Stimulated activated CD8-positive, alpha-beta memory T cell treated with anti-CD3 and anti-CD28 coated beads, Interleukin-2, amount 100 ng/mL, for 1 hour (primary cell): ENCODE results near the gene PLEKHG3.
"Not testable (repeated sequence)": the region's sequence is repeated elsewhere in the genome, so short reads cannot be mapped to it uniquely, and the experiment has no call there.

ENCODE experiments used
- DNase-seq, 2 donors: peaks; one replicate each; pipeline ENCODE4 v3.0.0-alpha.2; 2020; ENCODE audit warnings: low read depth in 2 of 2

PLEKHG3 gene

DNA sequence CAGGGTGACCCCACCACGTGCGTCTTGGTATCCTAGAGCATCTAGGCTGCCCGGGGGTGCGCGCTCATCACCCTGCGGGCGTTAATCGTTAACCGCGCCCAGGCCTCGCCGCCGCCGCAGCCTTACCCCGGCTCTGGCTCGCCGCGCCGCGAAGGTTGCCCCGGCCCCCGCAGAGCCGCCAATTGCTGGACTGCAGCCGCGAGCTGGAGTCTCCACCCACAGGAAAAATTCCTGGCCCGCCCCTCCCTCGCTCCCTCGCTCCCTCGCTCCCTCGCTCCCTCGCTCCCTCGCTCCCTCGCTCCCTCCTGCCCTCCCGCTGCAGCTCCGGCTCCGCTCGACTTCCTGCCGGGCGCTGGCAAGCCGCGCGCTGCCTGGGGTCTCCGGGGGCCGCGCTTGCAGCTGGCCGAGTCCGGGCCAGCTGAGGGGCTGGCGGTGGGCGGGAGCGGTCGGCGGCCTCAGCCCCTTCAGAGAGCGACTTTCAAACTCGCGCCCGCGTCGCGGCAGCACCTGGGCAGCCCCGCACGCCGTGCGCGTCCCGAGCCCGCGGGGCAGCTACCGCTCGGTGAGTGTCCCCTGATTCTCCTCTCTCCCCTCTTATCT, at the start of gene PLEKHG3:
Gene PLEKHG3 (plus strand): TSS at position 282 of the 600 bp plus-strand sequence. CDS start 23,208 bp downstream, outside the sequence.
- no peak for DNase-seq

DNA sequence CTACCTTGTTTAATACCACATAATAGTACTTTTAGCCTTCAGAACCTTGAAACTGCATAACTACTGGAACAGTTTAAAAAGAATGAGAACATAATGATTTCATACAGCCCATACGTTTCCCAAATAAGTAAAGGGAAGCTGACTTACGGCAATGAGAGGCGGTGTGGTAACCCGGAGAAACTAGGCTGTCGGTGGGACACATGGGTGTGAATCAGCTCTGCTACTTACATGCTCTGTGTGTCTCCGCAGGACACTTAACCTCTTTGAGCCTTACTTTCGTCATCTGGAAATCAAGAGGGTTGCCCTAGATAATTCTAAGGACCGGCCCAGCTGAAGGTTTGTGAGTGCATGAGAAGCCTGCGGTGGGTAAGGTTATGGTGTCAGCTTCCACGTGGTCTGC, 49.3 kb upstream of the PLEKHG3 start:
- DNase-seq = no peak

DNA sequence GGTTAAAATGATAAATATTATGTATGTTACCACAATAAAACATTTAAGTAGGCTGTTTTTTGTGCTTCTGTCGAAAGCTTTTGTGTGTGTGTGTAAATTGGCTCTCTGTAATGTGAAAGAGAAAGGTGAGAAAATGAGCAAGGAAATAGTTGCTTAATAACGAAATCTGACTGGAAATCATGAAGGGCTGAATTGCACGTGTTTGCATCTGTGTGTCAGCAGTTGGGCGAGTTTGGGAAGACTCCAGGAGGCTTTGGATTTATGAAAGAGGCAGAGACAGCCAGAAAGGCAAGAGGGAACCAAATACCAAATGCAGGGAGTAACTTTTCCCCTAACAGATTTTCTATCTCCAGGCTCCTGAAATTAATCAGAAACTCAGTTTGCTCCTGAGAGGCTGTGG, 47.2 kb upstream of the PLEKHG3 start:
- DNase-seq = no peak

DNA sequence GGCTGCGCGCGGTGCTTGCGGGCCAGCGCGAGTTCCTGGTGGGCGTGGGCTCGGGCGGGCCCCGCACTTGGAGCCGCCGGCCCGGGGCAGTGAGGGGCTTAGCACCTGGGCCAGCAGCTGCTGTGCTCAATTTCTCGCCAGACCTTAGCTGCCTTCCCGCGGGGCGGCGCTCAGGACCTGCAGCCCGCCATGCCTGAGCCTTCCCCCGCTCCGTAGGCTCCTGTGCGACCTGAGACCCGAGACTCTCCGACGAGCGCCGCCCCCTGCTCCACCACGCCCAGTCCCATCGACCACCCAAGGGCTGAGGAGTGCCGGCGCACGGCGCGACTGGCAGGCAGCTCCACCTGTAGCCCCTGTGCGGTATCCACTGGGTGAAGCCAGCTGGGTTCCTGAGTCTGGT, 46.0 kb upstream of the PLEKHG3 start:
- DNase-seq = no peak

DNA sequence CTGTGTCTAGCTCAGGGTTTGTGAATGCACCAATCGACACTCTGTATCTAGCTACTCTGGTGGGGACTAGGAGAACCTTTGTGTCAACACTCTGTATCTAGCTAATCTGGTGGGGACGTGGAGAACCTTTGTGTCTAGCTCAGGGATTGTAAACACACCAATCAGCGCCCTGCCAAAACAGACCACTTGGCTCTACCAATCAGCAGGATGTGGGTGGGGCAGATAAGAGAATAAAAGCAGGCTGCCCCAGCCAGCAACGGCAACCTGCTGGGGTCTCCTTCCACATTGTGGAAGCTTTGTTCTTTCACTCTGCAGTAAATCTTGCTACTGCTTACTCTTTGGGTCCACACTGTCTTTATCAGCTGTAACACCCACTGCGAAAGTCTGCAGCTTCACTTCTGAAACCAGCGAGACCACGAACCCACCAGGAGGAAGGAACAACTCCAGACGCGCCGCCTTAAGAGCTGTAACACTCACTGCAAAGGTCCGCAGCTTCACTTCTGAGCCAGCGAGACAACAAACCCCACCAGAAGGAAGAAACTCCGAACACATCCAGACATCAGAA, 45.4 kb upstream of the PLEKHG3 start:
- DNase-seq = not testable (repeated sequence)

DNA sequence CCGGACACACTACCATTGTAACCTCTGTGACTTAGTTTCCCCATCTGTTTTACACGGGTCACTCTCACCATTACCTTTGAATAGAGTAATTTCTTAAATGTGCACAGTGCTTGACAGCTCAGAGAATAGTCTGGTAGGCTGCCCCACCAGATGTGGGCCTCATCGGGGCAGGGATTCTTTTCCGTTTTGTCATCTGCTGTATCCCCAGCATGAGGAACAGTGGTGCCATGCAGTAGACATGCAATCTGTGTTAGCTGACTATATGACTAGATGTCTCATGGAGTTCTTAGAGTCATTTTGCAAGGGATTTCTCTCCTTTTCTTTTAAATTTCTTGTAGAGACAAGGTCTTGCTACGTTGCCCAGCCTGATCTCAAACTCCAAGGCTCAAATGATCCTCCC, 44.9 kb upstream of the PLEKHG3 start:
- DNase-seq = no peak

DNA sequence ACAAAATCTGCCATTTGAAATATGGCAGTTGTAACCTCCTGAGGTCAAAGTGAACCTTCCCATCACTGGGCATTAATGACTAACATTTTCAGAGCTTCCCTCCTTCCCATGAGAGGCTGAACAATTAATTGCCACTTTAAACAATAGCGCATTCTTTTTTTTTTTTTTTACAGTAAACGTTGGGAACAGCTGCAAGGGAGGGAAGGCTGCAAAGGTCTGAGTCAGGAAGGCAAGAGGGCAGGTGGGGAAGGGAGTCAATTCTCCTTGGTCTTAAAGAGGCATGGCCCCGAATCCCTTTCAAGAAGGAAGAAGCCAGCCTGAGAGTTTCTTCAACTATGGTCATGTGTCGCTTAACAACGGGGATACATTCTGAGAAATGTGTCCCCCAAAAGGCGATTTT, 41.0 kb upstream of the PLEKHG3 start:
- no peak for DNase-seq

DNA sequence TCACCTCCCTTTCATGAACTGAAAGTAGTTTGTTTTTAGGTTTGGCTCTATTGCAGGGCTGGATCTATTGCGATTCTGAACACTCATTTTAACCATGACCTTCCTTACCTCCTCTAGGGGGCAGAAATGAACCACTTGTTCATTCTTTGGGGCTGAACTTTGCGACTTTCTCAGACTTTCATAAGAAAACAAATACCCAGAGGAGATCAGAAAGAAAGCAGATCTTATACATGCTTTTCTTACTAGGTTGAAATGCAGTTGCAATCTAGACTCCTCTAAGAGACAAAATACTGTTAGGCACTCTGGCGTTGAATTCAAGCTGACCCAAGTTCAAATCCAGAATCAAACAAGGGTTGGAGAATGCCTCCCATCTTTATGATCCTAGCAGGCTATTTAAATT, 32.6 kb upstream of the PLEKHG3 start:
- DNase-seq = no peak

DNA sequence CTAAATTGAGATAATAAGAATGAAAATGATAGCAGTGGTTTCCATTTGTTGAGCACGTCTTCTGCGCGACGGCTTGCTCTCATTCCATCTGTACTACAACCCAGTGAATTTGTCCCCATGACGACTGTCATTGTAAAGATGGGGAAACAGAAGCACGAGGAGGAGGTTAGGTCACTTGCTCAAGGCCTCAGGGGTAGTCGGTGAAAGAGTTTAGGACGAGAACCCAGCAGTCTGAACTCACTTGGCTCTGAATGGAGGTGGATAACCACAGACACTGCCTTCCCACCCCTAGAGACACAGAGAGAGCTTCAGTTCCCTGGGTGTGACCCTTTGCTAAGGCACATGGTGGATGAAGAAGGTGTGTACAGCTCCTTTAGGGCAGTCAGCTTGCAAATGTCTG, 30.9 kb upstream of the PLEKHG3 start:
- no peak for DNase-seq

DNA sequence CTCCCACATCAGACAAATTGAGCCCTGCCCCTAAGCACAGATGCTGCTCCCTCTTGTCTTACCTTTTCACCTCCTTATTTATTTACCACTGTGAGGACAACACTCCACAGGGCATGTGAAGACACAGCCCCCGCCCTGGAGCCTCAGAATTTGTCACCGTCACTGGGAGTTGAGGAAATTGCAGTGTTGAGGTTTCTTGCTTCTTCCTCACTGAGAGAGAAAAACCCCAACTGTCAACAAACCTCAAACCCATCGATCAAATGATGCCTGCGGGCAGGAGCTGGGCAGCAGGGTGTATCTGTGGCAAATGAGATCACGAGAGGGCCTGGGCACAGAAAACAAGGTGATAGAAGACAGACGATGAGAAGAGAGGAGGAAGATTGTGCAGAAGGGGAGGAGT, 30.5 kb upstream of the PLEKHG3 start:
- DNase-seq = peak in 1 of 2 donors; percentile 5

DNA sequence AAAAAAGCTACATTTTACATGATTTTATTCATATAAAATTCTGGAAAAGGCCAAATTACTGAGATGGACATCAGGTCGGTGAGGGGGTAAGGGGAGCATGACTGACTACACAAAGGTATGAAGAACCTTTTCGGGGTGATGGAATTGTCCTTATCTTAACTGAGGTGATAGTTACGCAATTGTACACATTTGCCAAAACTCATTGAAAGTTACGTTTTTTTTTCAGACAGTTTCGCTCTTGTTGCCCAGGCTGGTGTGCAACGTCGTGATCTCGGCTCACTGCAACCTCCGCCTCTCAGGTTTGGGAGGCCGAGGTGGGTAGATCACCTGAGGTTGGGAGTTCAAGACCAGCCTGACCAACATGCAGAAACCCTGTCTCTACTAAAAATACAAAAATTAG, 29.4 kb upstream of the PLEKHG3 start:
- DNase-seq = no peak

DNA sequence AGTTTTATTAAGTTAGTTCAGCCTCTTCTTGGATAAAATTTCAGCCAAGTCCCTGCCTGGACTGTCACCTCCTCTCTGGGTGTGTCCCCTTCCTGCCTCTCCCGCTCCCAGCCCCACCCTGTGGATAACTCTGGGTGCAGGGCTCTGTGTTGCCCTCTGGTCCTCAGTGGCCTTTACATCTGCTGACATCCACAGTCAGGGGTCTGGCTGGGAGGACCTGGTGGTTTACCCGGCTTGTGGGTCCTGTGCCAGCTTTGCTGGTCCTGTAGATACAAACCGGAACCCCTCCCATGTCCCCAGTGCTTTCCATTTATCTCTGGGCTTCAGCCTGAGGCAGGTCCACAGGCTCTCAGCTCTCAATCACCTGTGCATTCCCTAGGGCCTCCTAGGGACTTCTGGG, 28.9 kb upstream of the PLEKHG3 start:
- DNase-seq = no peak

DNA sequence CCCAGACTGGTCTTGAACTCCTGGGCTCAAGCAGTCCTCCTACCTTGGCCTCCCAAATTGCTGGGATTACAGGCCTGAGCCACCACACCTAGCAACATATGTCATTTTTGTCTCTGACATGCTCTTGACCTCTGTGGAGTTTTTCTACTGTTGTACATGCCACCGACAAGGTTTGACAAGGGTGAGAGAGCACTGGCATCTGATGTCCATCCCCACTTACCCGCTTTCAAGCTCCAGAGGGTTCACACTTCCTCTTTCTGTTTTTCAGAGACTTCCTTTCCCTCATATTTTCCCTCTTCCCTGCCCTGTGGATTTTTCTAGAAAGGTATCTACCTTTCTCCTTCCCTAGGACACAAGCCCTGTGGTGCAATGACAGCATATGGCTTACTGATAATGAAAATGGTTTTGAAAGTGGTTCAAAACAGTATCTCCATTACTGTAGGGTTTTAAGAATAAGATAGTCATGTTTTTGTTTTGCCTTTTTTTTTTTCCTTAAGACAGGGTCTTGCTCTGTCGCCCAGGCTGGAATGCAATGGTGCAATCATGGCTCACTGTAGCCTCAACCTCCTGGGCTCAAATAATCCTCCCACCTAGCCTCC, 27.7 kb upstream of the PLEKHG3 start:
- no peak for DNase-seq

DNA sequence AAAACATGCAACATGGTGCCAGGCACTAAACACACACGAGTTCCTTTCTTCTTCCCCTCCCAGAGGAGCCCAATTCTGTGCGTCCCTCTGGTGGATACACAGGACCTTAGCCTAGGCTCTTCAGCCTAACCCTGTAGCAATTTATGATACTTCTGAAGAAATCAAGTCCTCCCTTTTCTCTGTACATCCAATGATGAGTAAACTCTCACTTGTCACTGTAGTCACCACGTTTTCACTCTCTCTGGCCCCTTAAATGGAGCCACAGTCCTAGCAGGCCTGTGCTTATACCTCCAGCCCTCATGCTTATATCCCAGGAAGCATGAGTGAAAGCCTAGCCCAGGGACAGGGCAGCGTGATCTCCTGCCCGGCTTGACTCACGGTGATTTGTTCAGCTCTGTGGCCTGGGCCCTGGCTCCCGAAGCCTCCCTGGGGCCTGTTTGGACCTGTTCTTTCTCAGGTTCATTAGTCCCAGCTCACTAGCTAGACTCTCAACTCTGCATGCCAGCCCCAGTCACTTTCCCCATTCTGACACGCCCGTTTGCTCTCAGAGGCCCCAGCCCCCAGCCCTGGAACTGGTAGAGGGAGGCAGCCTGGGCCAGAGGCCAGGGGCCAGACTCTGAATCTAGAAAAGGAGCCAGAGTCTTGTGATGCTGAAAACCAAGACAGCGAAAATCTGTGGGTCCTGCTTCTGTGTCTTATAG, 24.1 kb upstream of the PLEKHG3 start:
- no peak for DNase-seq

DNA sequence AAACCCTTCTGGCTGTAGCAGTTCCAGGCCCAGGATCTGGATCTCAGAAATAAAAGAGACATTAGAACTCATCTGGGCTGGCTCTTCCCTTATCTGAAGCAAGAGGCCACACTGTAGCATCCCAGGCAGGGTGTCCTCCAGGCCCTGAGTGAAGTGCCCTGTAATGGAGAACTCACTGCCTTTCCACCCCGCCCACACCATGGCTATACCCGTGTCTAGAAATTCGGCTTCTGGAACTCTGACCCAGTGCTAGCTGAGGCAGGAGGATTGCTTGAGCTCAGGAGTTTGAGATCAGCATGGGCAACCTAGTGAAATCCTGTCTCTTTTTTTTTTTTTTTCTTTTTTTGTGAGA, 23.5 kb upstream of the PLEKHG3 start:
- DNase-seq = no peak

DNA sequence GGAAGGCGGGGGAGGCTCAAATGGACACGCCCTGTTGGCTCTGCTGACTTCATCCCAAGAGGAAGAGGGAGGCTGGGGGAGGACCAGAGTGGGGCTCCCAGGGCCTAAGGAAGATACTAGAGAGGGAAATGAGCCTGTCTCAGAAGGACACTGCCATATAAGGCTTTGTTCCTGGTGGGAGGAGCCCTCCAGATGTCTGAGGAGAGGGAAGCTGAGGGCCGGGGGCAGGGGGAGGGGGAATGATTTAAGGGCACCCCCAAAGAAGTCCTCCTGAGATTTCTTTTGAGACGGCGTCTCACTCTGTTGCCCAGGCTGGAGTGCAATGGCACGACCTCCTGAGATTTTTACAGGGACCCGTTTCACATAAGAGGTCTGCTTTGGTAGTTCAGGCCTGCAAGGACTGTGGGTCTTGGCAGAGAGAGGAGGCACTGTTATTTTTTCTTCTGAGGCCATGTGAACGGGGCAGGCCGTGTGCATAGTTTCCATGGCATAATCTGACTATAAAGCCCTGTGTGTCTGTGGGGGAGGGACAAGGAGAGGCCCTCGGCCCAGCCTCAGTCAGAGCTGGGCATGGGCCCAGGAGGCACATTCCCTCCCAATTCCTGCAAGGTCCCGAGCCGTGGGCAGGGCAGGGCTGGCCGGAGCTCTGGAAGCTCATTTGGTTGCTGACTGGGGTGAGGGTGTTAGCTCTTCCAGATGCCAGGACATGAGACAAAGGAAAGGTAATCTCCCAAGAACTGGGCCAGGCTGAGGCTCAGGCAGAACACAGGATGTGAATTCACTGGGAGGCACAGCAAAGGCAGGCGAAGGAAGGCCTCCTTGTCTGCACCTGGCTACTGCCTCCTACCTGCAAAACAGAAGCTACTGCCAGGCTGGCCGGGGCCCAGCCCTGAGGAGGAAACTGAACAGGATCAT, 22.2 kb upstream of the PLEKHG3 start:
- DNase-seq = no peak

DNA sequence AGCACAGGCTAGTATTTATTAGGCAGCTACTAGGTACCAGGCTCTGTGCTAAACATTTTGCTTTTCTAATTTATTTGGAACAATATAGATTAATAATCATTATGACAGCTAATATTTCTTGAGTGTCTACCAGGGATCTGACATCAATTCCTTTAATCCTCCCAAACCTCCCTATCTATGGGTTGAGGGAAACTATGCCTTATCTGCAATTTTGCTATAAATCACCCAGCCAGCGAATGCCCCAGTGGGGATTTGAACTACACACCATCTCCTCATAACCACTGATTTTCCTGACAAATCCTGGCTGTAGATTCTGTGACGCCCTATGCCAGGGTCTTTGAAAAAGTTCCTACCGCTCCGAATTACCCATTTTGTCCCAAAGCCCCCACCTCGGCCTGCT, 21.4 kb upstream of the PLEKHG3 start:
- no peak for DNase-seq

DNA sequence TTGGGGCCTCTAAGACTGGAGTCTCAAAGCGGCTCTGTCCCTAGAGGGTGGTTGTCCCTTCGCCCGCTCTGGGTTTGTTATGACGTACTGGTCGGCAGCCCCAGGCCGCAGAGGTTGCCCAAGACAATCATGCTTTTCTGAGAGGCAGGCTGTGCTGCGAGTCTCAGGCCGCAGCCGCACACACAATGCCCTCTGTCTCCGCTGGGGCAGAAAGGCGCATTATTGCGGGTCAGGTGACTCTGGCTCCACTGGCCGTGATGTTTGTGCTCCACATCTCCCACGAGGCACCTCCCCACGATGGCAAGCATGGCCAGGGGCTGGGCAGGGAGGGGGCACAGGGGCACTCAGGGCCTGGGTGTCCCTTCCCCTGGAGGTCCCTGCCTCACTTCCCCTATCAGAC, 21.0 kb upstream of the PLEKHG3 start:
- DNase-seq = no peak

DNA sequence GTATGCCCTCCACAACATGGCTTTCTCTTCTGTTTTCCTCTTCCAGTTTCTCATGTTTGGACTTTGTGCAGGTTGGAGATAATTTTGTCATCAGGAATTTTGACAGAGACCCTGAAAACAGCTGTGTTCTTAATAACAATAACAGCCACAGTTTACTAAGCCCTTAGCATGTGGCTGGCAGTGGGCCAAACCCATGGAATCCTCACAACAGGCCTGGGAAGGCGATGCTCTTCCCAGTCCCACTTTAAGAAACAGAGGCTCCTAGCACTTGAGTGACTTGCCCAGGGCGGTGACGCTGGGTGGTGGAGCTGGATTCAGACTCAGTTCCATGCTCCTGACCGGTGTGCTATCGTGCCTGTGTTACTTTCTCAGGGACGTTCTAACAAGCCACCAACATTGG, 20.1 kb upstream of the PLEKHG3 start:
- DNase-seq = no peak

DNA sequence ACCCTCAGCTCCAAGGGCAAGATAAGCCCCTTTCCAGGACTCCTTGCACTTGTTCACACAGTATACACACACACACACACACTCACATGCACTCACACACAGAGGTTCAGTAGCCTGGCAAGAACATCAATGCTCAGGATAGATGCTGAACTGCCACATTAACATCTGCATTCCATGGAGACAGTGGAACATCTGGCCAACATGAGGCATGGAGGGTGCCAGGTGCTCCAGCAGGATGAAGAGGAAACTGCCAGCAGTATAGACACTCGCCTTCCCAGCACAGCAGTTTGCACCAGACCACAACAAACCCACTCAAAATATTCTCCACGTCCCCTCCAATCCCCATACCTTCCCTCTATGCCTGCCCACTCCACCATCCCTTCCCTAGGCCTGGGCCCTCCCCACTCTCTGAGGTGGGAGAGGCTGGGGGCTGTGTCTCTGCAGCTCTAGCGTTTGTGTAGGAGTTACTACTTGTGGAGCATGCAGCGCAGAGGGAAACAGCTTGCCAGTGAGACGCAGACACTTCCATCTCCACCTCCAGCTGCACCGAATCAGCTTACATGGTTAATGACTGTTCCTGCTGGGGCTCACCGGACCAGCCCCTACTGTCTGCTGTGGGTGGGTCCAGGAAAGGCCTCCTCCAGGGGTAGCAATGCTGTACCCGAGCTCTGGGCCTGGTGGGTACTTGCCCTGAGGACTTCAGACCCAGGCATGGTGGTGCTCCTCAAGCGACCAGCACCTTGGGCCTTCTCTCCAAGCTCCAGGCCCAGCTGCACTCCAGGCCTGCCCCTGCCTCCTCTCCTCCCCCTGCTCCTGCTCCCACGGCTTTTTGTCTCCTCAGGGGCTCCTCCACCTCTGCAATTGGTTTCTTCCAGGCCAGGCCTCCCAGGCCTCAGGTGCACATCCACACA, 18.6 kb upstream of the PLEKHG3 start:
- DNase-seq = no peak

DNA sequence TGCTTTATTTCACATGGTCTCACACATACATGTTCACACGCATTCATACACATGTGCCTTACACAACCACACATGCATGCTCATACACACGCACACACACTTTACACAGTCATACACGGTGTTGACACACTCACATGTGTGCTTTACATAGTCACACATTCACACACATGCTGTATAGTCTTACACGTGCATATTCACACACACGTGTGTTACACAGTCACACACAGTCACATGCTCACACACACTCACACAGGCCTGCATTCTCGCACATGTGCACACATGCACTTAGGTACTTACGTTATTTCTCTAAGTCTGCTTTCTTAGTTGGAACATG, 18.0 kb upstream of the PLEKHG3 start:
- no peak for DNase-seq
